IPS-NIHi11 (cell line): Measurements from ENCODE around the gene NDUFC2.
"Not testable (repeated sequence)": the region's sequence is repeated elsewhere in the genome, so short reads cannot be mapped to it uniquely, and the experiment has no call there.

ENCODE experiments used
- DNase-seq: peaks from one replicate; pipeline ENCODE4 v3.0.0; 2012; ENCODE audit warnings: mixed read lengths, low spot score

The NDUFC2 gene

DNA sequence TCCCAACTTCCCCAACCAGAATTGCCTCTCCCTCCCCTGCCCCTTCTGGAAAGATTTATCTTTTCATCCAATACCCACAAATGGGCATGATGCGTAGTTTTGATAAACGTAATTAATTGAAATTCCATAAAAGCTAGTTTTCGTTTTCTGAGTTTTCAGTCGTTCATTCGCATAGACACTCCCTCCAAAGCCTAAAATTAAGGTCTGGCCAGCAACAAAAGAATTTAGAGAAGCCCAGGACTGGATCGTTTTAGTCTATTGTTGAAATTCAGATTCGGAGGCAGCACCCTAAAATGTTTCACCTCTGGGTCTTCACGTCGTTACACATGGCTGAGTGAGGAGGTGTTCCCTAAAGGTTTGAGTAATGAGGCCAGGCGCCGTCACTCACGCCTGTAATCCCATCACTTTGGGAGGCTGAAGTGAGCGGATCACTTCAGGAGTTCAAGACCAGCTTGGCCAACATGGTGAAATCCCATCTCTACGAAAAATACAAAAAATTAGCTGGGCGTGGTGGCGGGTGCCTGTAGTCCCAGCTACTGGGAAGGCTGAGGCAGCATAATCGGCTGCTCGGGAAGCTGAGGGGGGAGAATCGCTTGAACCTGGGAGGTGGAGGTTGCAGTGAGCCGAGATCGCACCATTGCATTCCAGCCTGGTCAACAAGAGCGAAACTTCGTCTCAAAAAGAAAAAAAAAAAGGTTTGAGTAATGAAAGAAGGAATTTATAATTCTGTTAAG lies 589 bp upstream of the NDUFC2 start:
- DNase-seq = no peak

DNA sequence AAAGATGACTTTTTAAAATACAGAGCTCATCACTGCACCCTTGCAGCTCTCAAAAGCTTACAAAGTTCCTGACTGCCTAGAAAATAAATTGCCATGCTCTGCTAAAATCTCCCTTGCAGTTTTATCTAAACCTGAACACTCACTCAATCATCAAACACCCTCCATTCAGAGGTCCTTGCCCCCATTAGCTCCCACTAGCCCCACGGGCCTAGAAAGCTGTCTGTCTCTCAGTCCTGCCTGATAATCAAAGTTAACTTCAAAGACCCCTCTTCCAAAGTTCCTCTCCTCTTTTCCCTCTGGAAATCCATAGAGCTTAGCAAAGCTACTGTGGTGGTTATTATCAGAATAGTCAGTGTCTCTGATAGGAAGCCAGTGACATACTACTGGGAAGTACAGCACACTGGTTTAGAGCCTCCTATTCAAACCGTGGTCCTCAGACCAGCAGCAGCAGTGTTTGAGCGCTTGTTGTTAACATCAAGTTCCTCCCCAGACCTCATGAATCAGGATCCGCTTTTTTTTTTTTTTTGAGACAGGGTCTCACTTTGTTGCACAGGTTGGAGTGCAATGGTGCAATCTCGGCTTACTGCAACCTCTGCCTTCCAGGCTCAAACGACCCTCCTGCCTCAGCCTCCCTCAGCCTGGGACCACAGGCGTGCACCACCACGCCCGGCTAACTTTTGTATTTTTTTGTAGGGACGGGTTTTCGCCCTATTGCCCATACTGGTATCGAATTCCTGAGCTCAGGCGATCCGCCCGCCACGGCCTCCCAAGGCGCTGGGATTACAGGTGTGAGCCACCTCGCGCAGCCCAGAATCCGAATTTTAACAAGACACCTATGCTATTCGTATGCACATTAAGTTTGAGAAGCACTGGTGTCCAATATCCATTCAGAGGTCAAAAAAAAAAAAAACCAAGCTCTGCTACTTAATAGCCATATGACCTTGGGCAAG lies 1.2 kb downstream of the NDUFC2 start:
- DNase-seq = no peak

DNA sequence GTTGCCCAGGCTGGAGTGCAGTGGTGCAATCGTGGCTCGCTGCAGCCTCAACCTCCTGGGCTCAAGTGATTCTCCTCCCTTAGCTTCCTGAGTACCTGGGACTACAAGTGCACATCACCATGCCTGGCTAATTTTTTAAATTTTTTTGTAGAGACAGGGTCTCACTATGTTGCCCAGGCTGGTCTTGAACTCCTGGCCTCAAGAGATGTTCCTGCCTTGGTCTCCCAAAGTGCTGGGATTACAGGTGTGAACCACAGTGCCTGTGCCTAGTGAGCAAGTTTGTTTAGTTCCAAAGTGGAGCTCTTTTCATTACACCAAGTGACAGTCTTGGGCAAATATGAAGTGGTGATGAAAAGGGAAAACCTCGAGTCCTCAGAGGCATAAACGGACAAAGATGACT lies 2.1 kb downstream of the NDUFC2 start:
- DNase-seq = not testable (repeated sequence)

DNA sequence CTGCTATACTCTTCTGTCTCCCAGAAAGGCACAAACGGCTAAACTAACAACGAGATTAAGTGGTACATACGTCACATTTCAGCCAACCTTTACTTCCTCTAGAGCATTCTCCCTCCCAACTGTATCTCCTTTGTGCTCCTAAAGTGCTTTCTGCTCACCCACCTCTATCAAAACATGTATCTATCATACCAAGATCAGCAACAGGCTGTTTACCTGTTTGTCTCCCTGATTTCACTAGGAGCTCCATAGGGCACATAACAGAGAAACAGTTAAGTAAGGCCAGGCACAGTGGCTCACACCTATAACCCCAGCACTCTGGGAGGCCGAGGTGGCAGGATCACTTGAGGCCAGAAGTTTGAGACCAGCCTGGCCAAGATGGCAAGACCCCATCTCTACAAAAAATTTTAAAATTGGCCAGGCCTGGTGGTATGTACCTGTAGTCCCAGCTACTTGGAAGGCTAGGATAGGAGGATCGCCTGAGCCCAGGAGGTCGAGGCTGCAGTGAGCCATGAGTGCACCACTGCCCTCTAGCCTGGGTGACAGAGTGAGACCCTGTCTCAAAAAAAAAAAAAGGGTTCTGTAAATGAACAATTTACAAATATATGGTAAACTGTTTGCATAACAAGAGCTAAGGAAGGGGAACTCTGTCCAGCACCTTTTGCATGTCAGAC lies 2.8 kb downstream of the NDUFC2 start:
- DNase-seq = no peak

DNA sequence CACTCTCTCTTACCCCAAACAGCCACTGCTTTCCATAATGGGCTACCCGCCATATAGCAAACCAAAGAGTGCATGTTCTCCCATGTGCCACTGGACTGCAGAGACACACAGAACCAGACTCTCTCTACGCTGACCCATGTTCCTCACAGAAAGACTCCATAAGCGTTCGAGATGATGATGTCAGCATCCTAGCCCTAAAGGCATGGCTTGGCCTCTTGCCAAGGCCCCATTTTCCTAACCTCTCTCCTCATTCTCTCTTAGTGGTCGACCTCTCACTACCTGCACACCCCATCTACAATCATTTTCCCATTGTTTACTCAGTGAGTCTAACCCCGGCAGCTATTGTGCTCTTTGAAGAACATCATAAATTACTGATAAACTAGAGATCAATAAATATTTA lies 4.9 kb downstream of the NDUFC2 start:
- DNase-seq = no peak

DNA sequence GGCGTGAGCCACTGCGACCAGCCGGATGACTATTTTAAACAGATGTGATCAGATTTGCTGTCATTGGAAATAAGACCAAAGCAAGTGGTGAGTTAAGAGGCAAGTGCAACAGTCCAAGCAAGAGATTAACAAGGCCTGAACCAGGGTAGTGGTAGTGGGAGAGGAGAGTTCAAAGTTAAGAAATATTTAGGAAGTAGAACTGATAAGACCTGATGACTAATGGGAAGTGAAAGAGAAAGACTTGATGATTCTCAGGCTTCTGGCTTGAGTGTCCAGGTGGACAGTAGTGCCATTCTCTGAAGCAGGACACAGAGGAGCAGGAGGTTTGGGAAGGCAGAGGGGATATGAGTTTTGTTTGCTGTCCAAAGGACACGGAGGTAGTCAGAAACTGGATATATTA lies 7.2 kb downstream of the NDUFC2 start:
- no peak for DNase-seq

DNA sequence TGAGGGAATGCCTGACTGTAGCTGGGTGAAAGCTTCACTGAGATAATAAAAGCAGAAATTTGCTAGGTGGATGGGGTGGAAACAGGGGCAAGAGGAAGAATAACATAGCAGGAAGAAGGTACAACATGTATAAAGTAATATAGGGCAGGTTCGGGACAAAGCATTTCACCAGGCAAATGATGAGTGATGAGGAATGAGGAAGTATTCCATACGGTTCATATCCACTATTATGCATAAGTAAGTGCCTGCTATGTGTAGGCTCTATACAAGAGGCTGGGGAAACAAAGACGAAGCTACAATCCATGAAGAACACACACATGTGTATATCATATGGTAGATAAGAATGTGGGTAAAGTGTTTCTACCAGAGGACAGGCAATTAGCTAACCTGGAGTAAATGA lies 7.9 kb downstream of the NDUFC2 start:
- no peak for DNase-seq

DNA sequence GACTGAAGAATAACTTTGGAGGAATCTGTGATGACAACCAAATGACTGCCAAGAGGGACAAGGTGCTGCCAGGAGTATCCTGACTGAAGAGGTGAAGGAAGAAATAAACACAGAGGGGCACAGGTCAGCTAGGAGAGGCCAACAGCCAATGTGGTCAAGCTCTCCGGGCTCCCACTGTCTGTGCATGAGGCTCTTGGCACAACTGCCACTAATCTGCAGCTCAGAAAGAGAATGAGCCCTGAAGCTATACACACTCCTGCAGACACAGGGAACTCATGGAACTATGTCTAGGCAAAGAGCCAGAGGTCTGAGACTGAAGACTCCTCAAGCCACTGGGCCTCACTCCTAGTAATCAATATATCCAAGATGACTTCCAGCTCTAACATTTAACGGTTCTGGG lies 9.0 kb downstream of the NDUFC2 start:
- DNase-seq = no peak

DNA sequence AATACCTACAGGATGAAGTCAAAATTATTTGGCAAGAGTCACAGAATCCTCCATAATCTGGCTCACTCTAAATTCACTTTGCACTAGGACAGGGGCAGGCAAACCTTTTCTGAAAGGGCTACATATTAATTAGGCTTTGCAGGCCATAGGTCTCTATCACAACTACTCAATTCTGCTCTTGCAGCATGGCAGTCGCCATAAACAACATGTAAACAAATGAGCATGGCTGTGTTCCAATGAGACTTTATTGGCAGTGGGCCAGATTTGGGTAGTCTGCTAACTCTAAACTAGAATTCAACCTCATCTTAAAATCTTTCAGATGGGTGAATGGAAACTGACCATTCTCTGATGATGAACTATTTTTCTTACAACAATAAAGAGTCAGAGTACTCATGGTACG lies 10.2 kb downstream of the NDUFC2 start:
- no peak for DNase-seq

DNA sequence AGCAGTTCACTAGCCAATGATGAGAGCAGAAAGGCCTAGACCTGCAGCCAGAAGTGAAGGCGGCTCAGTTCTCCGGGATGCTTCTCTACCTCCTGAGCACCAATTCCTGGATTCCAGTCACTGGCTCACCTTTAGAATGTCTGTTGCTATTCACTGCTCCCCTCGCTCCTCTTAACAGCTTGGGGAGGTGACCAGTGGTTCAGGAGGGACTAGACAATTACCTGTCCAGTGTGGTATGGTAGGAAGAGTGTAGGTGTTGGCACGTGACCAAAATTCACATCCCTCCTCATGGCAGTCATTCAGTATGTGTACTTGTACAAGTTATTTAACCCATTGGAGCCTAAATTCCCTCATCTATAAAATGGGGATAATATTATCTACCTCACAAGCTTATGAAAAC lies 12.0 kb downstream of the NDUFC2 start:
- no peak for DNase-seq

DNA sequence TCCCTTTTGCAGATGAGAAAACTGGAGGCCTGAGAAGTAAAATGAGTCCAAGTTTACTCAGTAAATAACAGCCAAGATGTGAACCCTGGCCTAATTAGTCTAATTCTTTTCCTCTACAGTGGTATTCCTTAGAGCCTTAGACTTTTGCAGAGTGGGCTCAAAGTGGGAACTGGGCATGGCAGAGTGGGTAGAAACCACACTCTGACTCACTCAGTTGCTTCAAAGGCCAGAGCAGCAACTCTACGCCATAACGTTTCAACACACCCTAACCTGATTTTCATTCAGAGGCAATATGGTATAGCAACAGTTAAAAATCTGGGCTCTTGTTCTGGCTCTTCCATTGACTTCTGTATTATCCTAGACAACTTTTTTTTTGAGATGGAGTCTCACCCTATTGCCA lies 13.2 kb downstream of the NDUFC2 start:
- DNase-seq = no peak

DNA sequence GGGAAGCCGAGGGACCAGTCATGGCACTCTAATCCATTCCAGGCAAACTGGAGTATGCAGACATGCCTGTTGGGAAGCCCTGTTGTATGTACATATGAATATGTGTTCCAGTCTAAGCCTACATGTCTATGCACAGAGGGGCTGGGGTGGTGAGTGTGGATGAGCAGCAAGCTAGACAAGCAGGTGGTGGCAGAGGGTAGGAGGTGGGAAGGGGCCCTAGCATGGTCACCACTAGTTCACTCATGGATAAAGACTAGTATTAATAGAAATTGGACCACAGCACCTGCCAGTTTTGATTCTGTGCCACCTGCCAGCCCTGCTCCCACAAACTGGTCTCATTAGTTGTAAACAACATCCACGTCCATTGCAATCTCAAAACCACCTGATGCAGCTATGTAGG lies 14.5 kb downstream of the NDUFC2 start:
- no peak for DNase-seq

DNA sequence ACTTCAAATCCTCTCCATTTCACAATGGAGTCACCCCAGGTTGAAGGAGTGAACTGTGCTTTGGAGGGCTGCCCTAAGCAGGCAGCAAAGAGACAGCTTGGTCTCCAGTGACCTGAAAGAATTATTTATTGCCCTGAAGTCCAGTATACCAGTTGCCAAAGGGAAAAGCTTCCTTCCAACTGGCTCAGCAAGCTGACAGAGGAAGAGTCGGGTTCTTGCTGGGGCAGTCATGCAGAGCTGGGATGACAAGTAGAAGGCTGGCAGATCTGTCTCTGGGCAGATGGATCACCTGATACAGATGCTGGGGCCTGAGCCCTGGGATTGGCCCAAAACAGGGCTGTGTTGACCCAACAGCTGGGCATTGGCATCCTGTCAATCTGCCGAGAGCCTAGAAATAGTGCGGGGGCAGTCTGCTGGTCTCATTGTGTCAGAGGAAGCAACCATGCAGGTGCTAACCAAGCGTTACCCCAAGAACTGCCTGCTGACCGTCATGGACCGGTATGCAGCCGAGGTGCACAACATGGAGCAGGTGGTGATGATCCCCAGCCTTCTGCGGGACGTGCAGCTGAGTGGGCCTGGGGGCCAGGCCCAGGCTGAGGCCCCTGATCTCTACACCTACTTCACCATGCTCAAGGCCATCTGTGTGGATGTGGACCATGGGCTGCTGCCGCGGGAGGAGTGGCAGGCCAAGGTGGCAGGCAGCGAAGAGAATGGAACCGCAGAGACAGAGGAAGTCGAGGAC lies 16.1 kb downstream of the NDUFC2 start, which contains the start of gene THRSP:
THRSP (plus strand) TSS at position 422 of the 742 bp plus-strand sequence; CDS start at position 443, 21 bp downstream.
- DNase-seq = no peak

DNA sequence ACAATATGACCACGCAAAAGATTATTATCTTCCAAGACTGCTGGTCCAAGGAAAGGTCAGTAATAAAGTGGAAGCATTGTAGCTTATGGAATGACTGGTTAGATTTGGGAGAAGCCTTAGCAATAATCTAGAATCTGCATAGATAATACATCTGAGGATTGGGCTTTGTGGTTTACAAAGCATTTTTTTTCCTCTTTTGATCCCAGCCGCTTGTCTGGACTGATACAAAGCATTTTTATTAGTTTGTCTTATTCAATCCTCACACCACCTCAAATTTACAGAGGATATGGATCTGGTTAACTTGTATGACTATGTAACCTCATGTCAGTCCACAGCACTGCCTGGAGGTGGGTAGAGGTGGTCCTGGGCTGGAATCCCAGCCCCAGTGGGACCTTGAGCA lies 17.0 kb downstream of the NDUFC2 start:
- DNase-seq = no peak

DNA sequence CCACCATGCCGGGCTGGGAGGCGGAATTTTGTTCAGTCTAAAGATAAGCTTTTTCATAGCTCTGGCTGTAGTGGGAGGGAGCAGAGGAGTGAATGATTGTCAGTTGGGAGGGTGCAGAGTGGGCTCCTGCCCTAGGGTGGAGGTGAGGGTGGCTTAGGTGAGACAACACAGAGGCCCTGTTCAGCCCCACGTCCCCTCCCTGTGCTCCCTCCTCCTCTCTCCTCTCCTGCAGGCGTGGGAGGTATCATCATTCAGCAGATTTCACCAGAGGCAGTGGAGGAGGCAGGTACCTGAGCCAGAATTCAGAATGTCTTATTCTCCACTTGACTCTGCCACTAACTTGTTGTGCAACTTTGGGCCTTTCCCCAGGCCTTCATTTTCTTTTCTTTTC lies 17.7 kb downstream of the NDUFC2 start:
- DNase-seq = no peak

DNA sequence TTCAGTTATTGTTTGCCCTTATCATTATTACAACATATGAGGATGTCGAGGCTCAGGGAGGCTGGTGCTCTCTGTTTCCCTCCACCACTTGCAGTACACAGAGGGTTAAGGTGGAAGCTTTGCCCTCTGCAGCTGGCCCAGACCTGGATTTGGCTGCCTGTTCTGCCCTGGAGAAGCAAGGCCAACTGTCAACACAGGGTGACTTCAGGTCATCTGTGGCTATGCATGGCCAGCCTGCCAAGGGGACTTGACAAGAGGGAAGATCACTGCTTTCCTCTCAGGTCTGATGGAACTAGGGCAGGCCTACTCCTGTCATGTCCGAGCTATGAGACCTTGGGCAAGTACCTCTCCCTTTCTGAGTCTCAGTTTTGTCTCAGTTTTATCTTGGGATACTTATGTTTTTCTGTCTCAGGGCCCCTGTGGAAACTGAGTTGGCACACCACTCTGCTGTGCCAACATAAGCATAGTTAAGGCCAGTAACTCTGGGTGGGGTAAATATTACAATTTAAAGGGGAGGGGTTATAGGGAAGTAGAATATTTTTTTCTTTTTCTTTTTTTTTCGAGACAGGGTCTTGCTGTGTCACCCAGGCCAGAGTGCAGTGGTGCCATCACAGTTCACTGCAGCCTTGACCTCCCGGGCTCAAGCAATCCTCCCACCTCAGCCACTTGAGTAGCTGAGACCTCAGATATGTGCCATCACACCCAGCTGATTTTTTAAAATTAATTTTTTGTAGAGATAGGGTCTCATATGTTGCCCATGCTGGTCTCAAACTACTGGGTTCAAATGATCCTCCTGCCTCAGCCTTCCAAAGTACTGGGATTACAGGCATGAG lies 18.4 kb downstream of the NDUFC2 start:
- no peak for DNase-seq

DNA sequence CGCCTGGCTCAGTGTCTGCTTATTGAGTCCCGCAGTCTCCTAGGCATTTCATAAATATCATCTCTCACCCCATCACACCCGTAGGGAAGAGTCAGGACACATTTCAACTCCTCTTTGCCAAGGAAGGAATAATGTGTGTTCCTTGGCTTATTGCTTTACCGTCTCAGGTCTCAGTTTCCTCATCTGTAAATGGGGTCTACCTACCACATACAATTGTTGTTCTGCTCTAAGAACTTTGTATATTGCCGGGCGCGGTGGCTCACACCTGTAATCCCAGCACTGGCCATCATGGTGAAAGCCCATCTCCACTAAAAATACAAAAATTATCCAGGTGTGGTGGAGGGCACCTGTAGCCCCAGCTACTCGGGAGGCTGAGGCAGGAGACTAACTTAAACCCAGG lies 19.1 kb downstream of the NDUFC2 start:
- DNase-seq = no peak

DNA sequence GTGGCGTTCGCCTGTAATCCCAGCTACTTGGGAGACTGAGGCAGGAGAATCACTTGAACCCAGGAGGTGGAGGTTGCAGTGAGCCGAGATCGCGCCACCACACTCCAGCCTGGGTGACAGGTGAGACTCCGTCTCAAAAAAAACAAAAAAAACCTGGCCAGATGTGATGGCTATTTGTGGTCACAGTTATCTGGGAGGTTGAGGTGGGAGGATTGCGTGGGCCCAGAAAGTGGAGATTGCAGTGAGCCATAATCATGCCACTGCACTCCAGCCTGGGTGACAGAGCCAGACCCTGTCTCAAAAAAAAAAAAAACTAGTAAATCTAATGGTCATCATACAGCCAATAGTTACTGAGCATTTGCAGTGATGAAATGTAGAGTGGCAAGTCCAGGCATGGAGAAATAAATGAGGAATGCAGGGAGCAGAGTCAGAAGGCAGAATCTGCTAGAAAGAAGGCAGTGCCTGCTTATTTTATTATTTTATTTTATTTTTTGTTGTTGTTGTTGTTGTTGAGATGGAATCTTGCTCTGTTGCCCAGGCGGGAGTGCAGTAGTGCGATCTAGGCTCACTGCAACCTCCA lies 19.8 kb downstream of the NDUFC2 start:
- not testable (repeated sequence) for DNase-seq

DNA sequence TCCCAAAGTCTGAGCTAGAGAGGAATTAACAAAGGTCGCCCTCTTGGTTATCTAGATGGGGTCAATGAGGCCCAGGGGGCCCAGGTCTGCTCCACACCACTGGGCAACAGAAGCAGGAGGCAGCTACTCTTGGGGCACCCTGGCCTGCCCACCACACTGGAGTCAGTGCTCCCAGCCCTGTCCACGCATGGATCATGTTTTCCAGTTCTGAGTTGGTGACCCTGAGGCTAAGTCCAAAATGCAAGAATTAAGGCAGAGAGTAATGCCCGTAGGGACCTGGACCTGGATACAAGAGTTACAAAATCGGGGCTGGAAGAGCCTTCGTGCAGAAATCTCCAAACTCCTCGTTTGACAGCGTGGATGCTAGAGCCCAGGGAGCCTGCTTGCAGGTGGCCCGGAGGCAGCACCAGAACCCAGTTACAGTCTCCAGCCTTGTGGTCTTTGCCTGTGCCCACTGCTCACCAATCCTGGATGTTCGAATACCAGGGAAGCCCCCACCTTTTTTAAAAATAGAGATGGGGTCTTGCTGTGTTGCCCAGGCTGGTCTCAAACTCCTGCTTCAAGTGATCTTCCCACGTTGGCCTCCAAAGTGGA lies 22.1 kb downstream of the NDUFC2 start:
- DNase-seq = no peak

DNA sequence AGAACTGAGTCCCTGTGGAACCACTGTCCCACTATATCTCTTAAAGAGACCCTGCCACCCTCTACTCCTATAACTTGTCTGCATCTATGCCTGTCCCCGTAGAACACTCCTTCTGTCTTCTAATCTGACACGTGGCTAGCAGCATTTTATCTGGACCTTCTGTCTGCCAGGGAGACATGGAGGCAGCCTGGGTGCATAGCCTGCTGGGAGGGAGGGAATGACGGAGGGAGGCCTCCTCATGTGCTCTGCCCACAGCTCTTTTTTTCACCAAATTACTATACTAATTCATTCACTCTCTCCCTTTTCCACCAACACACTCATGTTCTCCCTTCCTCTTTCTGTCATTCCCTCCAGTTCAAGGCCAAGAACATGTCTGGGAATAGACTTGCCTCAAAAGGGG lies 23.6 kb downstream of the NDUFC2 start:
- DNase-seq = no peak
